GM23338 (cell line): Measurements from ENCODE around the gene RASL11B. TPM values are rescaled to one million over a fixed set of nuclear protein-coding genes. Genes with fewer than 3 reads are reported as not detected.

Experiments used
- ATAC-seq: fragments of 200-7000 bp; cut with Tn5 transposase; 3 replicates; pipeline ENCODE4 v1.9.1; 2020
- DNase-seq: peaks from one replicate; pipeline ENCODE4 v3.0.0-alpha.2; 2015; ENCODE audit warnings: low spot score
- H2AFZ ChIP-seq: fragments of 200-600 bp; sonication (generic); 2 replicates; pipeline ENCODE4 v1.8.0; 2016; ENCODE audit warnings: antibody characterized with exemption, mild to moderate bottlenecking, moderate library complexity
- H3F3A ChIP-seq: fragments of 200-600 bp; sonication (generic); replicated peaks from 2 replicates; pipeline ENCODE4 v1.8.0; 2017; ENCODE audit warnings: antibody characterized with exemption, mixed run types, low read depth
- H3K27ac ChIP-seq: fragments of 200-600 bp; sonication (generic); 2 replicates; pipeline ENCODE4 v1.6.1; 2016; ENCODE audit warnings: low read depth
- H3K27me3 ChIP-seq: fragments of 200-600 bp; sonication (generic); 2 replicates; pipeline ENCODE4 v1.8.0; 2016; ENCODE audit warnings: mild to moderate bottlenecking, mixed run types, moderate library complexity; ENCODE audit not compliant: insufficient read depth
- H3K36me3 ChIP-seq: fragments of 200-600 bp; sonication (generic); 2 replicates; pipeline ENCODE4 v1.8.0; 2016; ENCODE audit warnings: mild to moderate bottlenecking; ENCODE audit not compliant: insufficient read depth
- H3K4me1 ChIP-seq: fragments of 200-600 bp; sonication (generic); 2 replicates; pipeline ENCODE4 v1.8.0; 2016; ENCODE audit warnings: mild to moderate bottlenecking, moderate library complexity; ENCODE audit not compliant: insufficient read depth
- H3K4me2 ChIP-seq: fragments of 200-600 bp; sonication (generic); 2 replicates; pipeline ENCODE4 v1.7.1; 2017; ENCODE audit warnings: mixed run types
- H3K4me3 ChIP-seq: fragments of 200-600 bp; sonication (generic); 2 replicates; pipeline ENCODE4 v1.6.1; 2016; ENCODE audit warnings: mixed run types
- H3K79me2 ChIP-seq: fragments of 200-600 bp; sonication (generic); replicated peaks from 2 replicates; pipeline ENCODE4 v1.8.0; 2017; ENCODE audit warnings: mild to moderate bottlenecking; ENCODE audit not compliant: insufficient read depth
- H3K9me2 ChIP-seq: fragments of 200-600 bp; sonication (generic); 2 replicates; pipeline ENCODE4 v1.8.0; 2017; ENCODE audit not compliant: insufficient read depth
- H4K20me1 ChIP-seq: fragments of 200-600 bp; sonication (generic); replicated peaks from 2 replicates; pipeline ENCODE4 v1.8.0; 2017; ENCODE audit warnings: mild to moderate bottlenecking; ENCODE audit not compliant: insufficient read depth
- H3K27ac Mint-ChIP-seq: 2 replicates; pipeline ENCODE4 v1.8.0; 2020; ENCODE audit warnings: inconsistent platforms, mild to moderate bottlenecking, moderate library complexity, mixed read lengths
- H3K27me3 Mint-ChIP-seq: 3 replicates; pipeline ENCODE4 v1.8.0; 2022; ENCODE audit warnings: low read depth, mild to moderate bottlenecking, moderate library complexity, mixed read lengths, inconsistent platforms; ENCODE audit not compliant: insufficient read depth, poor library complexity
- H3K36me3 Mint-ChIP-seq: 3 replicates; pipeline ENCODE4 v1.8.0; 2021; ENCODE audit warnings: low read depth, mild to moderate bottlenecking, inconsistent platforms, moderate library complexity, mixed read lengths
- H3K4me1 Mint-ChIP-seq: 3 replicates; pipeline ENCODE4 v1.8.0; 2020; ENCODE audit warnings: mild to moderate bottlenecking, inconsistent platforms, mixed read lengths
- H3K4me3 Mint-ChIP-seq: 3 replicates; pipeline ENCODE4 v1.8.0; 2021; ENCODE audit warnings: moderate library complexity, mild to moderate bottlenecking, inconsistent platforms, mixed read lengths
- H3K9me3 Mint-ChIP-seq: 3 replicates; pipeline ENCODE4 v1.8.0; 2020; ENCODE audit warnings: moderate library complexity, mild to moderate bottlenecking, inconsistent platforms, mixed read lengths
- CREB1 ChIP-seq: fragments of 250-450 bp; sonication (Bioruptor Pico); IDR thresholded peaks from 2 replicates; pipeline ENCODE4 v1.5.0; 2020; ENCODE audit warnings: low read depth, mild to moderate bottlenecking, moderate library complexity
- EZH2 ChIP-seq: fragments of 200-600 bp; sonication (generic); IDR thresholded peaks from one replicate; pipeline ENCODE4 v1.8.0; 2017; ENCODE audit warnings: antibody characterized with exemption, mild to moderate bottlenecking, low read depth; ENCODE audit not compliant: unreplicated experiment
- EZH2phosphoT487 ChIP-seq: fragments of 200-600 bp; sonication (generic); IDR thresholded peaks from one replicate; pipeline ENCODE4 v1.8.1; 2018; ENCODE audit warnings: antibody characterized with exemption; ENCODE audit not compliant: unreplicated experiment
- JUNB ChIP-seq: IDR thresholded peaks from one replicate; pipeline ENCODE4 v1.6.1; 2016; ENCODE audit warnings: antibody characterized with exemption; ENCODE audit not compliant: unreplicated experiment
- NANOG ChIP-seq: IDR thresholded peaks from 2 replicates; pipeline ENCODE4 v1.6.1; 2016; ENCODE audit warnings: antibody characterized with exemption, borderline replicate concordance
- POLR2AphosphoS5 ChIP-seq: IDR thresholded peaks from 2 replicates; pipeline ENCODE4 v1.6.1; 2016; ENCODE audit warnings: antibody characterized with exemption, low read depth
- STAT1 ChIP-seq: IDR thresholded peaks from one replicate; pipeline ENCODE4 v1.6.1; 2016; ENCODE audit warnings: antibody characterized with exemption; ENCODE audit not compliant: unreplicated experiment
- ZNF114 ChIP-seq: fragments of 250-450 bp; sonication (Bioruptor Pico); IDR thresholded peaks from 2 replicates; pipeline ENCODE4 v1.5.0; 2020; ENCODE audit warnings: mild to moderate bottlenecking, moderate library complexity
- ZNF331 ChIP-seq: fragments of 250-450 bp; sonication (Bioruptor Pico); IDR thresholded peaks from 2 replicates; pipeline ENCODE4 v1.5.0; 2020; ENCODE audit warnings: low read depth, mild to moderate bottlenecking, moderate library complexity
- polyA plus RNA-seq: library from polyadenylated mRNA; unstranded; fragments of >200 nt; fragmentation: Nextera tagmentation; extraction: Ambion mirVana; gene quantifications from 2 replicates; pipeline ENCODE4 v1.2.1, GENCODE V29; 2016
- total RNA-seq: library from RNA; depleted of rRNA; stranded (reverse); fragments of >200 nt; shearing (Covaris generic); gene quantifications from 2 replicates; pipeline ENCODE4 v1.2.3, GENCODE V29; 2014
- TF ChIP-seq, protein P1 (sequence below): fragments of 250-450 bp; sonication (Bioruptor Pico); IDR thresholded peaks from 2 replicates; pipeline ENCODE4 v1.5.0; 2020; ENCODE audit warnings: mild to moderate bottlenecking, moderate library complexity
- TF ChIP-seq, protein P2 (sequence below): IDR thresholded peaks from 2 replicates; pipeline ENCODE4 v1.6.1; 2016; ENCODE audit warnings: antibody characterized with exemption
- TF ChIP-seq, protein P3 (sequence below), 2 experiments: fragments of 200-600 bp in 1 of 2; sonication (generic) in 1 of 2; conservative IDR thresholded peaks; 2 replicates each; pipeline versions ENCODE4 v1.5.1 to v1.6.1; 2016 to 2017; ENCODE audit warnings: antibody characterized with exemption in 2 of 2, low read depth in 2 of 2, mild to moderate bottlenecking in 2 of 2, moderate library complexity in 1 of 2
- TF ChIP-seq, protein P4 (sequence below): IDR thresholded peaks from one replicate; pipeline ENCODE4 v1.6.1; 2018; ENCODE audit warnings: antibody characterized with exemption; ENCODE audit not compliant: unreplicated experiment

Gene RASL11B
- total and polyA plus RNA-seq, 2 experiments from 2014 or later = 69.7 to 100.0 TPM

DNA sequence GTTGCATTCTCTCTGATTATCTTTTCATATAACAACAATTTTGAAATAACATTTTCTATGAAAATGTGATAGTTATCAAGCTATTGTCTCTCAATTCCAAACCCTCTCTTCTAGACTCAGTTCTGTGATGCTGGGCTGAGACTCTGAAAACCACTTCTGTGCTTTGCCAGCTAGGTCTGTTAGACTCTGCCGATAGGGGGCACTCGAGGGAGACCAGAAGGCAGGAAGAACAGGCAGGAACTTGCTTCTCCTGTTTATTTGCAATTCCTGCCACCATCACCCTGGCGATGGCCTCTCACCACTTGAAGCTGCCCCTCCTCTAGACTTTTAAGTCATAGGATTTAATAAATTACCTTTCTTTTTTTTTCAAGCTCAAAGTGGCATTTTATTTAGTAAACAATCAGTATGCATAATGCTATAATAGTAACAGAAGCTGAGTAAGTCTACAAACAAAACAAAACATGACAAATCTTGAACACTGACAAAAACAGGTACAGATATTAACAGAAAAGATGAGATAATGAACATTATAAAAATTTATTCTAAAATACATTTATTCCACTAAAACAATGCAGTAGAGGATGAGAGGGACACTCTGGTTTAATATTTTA is 49.7 kb downstream of the RASL11B start:
- Mint-ChIP-seq H3K9me3 (no peaks in the 10 kb centered on the region), H3K4me1 (peaks cover 19% of the 10 kb centered on the region), H3K27ac (no peak overlapping the region), H3K27me3 (peaks cover 7% of the 10 kb centered on the region), H3K4me3 (no peak overlapping the region), H3K36me3 (no peaks in the 10 kb centered on the region)
- Histone ChIP-seq H3K36me3 (no peaks in the 10 kb centered on the region), H3K9me2 (no peaks in the 10 kb centered on the region), H3K4me1 (peaks cover 6% of the 10 kb centered on the region), H3K4me3 (no peak overlapping the region), H3K27ac (no peak overlapping the region), H3K27me3 (no peaks in the 10 kb centered on the region), H4K20me1 (no peaks in the 10 kb centered on the region), H3K4me2 (no peak overlapping the region), H3F3A (no peaks in the 10 kb centered on the region), H2AFZ (no peak overlapping the region), H3K79me2 (no peaks in the 10 kb centered on the region)
- TF ChIP-seq ZNF114 (CRISPR knock-in tag) = no peak
- TF ChIP-seq, protein P1, sequence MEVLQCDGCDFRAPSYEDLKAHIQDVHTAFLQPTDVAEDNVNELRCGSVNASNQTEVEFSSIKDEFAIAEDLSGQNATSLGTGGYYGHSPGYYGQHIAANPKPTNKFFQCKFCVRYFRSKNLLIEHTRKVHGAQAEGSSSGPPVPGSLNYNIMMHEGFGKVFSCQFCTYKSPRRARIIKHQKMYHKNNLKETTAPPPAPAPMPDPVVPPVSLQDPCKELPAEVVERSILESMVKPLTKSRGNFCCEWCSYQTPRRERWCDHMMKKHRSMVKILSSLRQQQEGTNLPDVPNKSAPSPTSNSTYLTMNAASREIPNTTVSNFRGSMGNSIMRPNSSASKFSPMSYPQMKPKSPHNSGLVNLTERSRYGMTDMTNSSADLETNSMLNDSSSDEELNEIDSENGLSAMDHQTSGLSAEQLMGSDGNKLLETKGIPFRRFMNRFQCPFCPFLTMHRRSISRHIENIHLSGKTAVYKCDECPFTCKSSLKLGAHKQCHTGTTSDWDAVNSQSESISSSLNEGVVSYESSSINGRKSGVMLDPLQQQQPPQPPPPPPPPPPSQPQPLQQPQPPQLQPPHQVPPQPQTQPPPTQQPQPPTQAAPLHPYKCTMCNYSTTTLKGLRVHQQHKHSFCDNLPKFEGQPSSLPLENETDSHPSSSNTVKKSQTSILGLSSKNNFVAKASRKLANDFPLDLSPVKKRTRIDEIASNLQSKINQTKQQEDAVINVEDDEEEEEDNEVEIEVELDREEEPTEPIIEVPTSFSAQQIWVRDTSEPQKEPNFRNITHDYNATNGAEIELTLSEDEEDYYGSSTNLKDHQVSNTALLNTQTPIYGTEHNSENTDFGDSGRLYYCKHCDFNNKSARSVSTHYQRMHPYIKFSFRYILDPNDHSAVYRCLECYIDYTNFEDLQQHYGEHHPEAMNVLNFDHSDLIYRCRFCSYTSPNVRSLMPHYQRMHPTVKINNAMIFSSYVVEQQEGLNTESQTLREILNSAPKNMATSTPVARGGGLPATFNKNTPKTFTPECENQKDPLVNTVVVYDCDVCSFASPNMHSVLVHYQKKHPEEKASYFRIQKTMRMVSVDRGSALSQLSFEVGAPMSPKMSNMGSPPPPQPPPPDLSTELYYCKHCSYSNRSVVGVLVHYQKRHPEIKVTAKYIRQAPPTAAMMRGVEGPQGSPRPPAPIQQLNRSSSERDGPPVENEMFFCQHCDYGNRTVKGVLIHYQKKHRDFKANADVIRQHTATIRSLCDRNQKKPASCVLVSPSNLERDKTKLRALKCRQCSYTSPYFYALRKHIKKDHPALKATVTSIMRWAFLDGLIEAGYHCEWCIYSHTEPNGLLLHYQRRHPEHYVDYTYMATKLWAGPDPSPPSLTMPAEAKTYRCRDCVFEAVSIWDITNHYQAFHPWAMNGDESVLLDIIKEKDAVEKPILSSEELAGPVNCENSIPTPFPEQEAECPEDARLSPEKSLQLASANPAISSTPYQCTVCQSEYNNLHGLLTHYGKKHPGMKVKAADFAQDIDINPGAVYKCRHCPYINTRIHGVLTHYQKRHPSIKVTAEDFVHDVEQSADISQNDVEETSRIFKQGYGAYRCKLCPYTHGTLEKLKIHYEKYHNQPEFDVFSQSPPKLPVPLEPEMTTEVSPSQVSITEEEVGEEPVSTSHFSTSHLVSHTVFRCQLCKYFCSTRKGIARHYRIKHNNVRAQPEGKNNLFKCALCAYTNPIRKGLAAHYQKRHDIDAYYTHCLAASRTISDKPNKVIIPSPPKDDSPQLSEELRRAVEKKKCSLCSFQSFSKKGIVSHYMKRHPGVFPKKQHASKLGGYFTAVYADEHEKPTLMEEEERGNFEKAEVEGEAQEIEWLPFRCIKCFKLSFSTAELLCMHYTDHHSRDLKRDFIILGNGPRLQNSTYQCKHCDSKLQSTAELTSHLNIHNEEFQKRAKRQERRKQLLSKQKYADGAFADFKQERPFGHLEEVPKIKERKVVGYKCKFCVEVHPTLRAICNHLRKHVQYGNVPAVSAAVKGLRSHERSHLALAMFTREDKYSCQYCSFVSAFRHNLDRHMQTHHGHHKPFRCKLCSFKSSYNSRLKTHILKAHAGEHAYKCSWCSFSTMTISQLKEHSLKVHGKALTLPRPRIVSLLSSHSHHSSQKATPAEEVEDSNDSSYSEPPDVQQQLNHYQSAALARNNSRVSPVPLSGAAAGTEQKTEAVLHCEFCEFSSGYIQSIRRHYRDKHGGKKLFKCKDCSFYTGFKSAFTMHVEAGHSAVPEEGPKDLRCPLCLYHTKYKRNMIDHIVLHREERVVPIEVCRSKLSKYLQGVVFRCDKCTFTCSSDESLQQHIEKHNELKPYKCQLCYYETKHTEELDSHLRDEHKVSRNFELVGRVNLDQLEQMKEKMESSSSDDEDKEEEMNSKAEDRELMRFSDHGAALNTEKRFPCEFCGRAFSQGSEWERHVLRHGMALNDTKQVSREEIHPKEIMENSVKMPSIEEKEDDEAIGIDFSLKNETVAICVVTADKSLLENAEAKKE = peak; percentile 69; the same call in 1 of the 2 replicates
- TF ChIP-seq, protein P2, sequence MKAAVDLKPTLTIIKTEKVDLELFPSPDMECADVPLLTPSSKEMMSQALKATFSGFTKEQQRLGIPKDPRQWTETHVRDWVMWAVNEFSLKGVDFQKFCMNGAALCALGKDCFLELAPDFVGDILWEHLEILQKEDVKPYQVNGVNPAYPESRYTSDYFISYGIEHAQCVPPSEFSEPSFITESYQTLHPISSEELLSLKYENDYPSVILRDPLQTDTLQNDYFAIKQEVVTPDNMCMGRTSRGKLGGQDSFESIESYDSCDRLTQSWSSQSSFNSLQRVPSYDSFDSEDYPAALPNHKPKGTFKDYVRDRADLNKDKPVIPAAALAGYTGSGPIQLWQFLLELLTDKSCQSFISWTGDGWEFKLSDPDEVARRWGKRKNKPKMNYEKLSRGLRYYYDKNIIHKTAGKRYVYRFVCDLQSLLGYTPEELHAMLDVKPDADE = no peak
- TF ChIP-seq, protein P3, sequence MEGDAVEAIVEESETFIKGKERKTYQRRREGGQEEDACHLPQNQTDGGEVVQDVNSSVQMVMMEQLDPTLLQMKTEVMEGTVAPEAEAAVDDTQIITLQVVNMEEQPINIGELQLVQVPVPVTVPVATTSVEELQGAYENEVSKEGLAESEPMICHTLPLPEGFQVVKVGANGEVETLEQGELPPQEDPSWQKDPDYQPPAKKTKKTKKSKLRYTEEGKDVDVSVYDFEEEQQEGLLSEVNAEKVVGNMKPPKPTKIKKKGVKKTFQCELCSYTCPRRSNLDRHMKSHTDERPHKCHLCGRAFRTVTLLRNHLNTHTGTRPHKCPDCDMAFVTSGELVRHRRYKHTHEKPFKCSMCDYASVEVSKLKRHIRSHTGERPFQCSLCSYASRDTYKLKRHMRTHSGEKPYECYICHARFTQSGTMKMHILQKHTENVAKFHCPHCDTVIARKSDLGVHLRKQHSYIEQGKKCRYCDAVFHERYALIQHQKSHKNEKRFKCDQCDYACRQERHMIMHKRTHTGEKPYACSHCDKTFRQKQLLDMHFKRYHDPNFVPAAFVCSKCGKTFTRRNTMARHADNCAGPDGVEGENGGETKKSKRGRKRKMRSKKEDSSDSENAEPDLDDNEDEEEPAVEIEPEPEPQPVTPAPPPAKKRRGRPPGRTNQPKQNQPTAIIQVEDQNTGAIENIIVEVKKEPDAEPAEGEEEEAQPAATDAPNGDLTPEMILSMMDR (conservative IDR thresholded peaks at IDR 0.05; ENCODE audit: low read depth in 2 of 2) = peak; percentile 92 to 94
- no peak for TF ChIP-seq STAT1
- no peak for TF ChIP-seq EZH2phosphoT487
- TF ChIP-seq CREB1 (CRISPR knock-in tag) = no peak
- no peak for TF ChIP-seq POLR2AphosphoS5
- TF ChIP-seq EZH2 = no peak
- TF ChIP-seq, protein P4, sequence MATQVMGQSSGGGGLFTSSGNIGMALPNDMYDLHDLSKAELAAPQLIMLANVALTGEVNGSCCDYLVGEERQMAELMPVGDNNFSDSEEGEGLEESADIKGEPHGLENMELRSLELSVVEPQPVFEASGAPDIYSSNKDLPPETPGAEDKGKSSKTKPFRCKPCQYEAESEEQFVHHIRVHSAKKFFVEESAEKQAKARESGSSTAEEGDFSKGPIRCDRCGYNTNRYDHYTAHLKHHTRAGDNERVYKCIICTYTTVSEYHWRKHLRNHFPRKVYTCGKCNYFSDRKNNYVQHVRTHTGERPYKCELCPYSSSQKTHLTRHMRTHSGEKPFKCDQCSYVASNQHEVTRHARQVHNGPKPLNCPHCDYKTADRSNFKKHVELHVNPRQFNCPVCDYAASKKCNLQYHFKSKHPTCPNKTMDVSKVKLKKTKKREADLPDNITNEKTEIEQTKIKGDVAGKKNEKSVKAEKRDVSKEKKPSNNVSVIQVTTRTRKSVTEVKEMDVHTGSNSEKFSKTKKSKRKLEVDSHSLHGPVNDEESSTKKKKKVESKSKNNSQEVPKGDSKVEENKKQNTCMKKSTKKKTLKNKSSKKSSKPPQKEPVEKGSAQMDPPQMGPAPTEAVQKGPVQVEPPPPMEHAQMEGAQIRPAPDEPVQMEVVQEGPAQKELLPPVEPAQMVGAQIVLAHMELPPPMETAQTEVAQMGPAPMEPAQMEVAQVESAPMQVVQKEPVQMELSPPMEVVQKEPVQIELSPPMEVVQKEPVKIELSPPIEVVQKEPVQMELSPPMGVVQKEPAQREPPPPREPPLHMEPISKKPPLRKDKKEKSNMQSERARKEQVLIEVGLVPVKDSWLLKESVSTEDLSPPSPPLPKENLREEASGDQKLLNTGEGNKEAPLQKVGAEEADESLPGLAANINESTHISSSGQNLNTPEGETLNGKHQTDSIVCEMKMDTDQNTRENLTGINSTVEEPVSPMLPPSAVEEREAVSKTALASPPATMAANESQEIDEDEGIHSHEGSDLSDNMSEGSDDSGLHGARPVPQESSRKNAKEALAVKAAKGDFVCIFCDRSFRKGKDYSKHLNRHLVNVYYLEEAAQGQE = no peak
- TF ChIP-seq ZNF331 = no peak
- TF ChIP-seq JUNB = no peak
- no peak for TF ChIP-seq NANOG
- DNase-seq (peak; percentile 96), ATAC-seq (peak; percentile 90)
